ENCODE results near the gene ARHGAP29. TPM values are rescaled to one million over a fixed set of nuclear protein-coding genes. Genes with fewer than 3 reads are reported as not detected.

The ARHGAP29 gene
- total RNA-seq, 1 donor from 2014 or later, result 66.5 TPM

GRCh38 chr1:94194079-94194865 is 43.1 kb downstream of the ARHGAP29 start:
- no peaks in the 10 kb centered on the region for H3K4me1 ChIP-seq
- H3K36me3 ChIP-seq, result peaks cover 14% of the 10 kb centered on the region
- intact Hi-C loops (cut with DNase I), result no loop called here
- ATAC-seq (no peak), DNase-seq (no peak)
- no peak overlapping the region for H3K27ac ChIP-seq
- H3K27me3 ChIP-seq, result no peaks in the 10 kb centered on the region
- TF ChIP-seq CTCF (IDR thresholded peaks at IDR 0.05), result no peak
- no peaks in the 10 kb centered on the region for H3K9me3 ChIP-seq
- H3K4me3 ChIP-seq, result no peak overlapping the region

GRCh38 chr1:94193128-94193527 is 44.3 kb downstream of the ARHGAP29 start:
- no peaks in the 10 kb centered on the region for H3K4me1 ChIP-seq
- intact Hi-C loops (cut with DNase I), result no loop called here

GRCh38 chr1:94191216-94191615 is 46.2 kb downstream of the ARHGAP29 start:
- Histone ChIP-seq H3K9me3 (no peaks in the 10 kb centered on the region), H3K4me3 (no peak overlapping the region), H3K27me3 (no peaks in the 10 kb centered on the region), H3K27ac (no peak overlapping the region), H3K4me1 (no peaks in the 10 kb centered on the region), H3K36me3 (peaks cover 31% of the 10 kb centered on the region)
- ATAC-seq (no peak), DNase-seq (no peak)
- intact Hi-C loops (cut with DNase I), result no loop called here
- no peak for TF ChIP-seq CTCF (IDR thresholded peaks at IDR 0.05)

More at GRCh38 chr1:94193128-94193527, 44.3 kb downstream of the ARHGAP29 start:
- ATAC-seq (no peak), DNase-seq (no peak)
- Histone ChIP-seq H3K36me3 (peaks cover 23% of the 10 kb centered on the region), H3K9me3 (no peaks in the 10 kb centered on the region), H3K27ac (no peak overlapping the region), H3K27me3 (no peaks in the 10 kb centered on the region), H3K4me3 (no peak overlapping the region)
- no peak for TF ChIP-seq CTCF (IDR thresholded peaks at IDR 0.05)

GRCh38 chr1:94186946-94187345 is 50.4 kb downstream of the ARHGAP29 start:
- H3K9me3 ChIP-seq, result no peaks in the 10 kb centered on the region
- DNase-seq (no peak), ATAC-seq (no peak)
- H3K4me1 ChIP-seq, result no peaks in the 10 kb centered on the region
- intact Hi-C loops (cut with DNase I), result no loop called here
- H3K27ac ChIP-seq, result no peak overlapping the region
- H3K36me3 ChIP-seq, result peaks cover 64% of the 10 kb centered on the region
- no peak overlapping the region for H3K4me3 ChIP-seq
- TF ChIP-seq CTCF (IDR thresholded peaks at IDR 0.05), result no peak
- no peaks in the 10 kb centered on the region for H3K27me3 ChIP-seq

GRCh38 chr1:94183197-94183815 is 54.1 kb downstream of the ARHGAP29 start:
- no peak for DNase-seq
- intact Hi-C loops (cut with DNase I), result no loop called here
- H3K4me3 ChIP-seq, result no peak overlapping the region
- H3K4me1 ChIP-seq, result no peaks in the 10 kb centered on the region
- H3K9me3 ChIP-seq, result no peaks in the 10 kb centered on the region
- H3K27ac ChIP-seq, result no peak overlapping the region
- no peak for ATAC-seq
- H3K36me3 ChIP-seq, result peaks cover 82% of the 10 kb centered on the region
- TF ChIP-seq CTCF (IDR thresholded peaks at IDR 0.05), result no peak
- no peaks in the 10 kb centered on the region for H3K27me3 ChIP-seq
